Hepatocyte (in vitro differentiated cells): ENCODE measurements around the gene GFM1.

Experiments
- EZH2 ChIP-seq: fragments of 200-600 bp; sonication (generic); IDR thresholded peaks from 2 replicates; pipeline ENCODE4 v1.6.1; 2016; ENCODE audit warnings: antibody characterized with exemption, mild to moderate bottlenecking, borderline replicate concordance
- EZH2phosphoT487 ChIP-seq: fragments of 200-600 bp; sonication (generic); IDR thresholded peaks from one replicate; pipeline ENCODE4 v1.6.1; 2018; ENCODE audit warnings: antibody characterized with exemption, mild to moderate bottlenecking, low read depth, moderate library complexity; ENCODE audit not compliant: unreplicated experiment, severe bottlenecking
- TF ChIP-seq, protein P1 (sequence below): fragments of 200-600 bp; sonication (generic); IDR thresholded peaks from 2 replicates; pipeline ENCODE4 v1.5.1; 2016; ENCODE audit warnings: antibody characterized with exemption, mild to moderate bottlenecking; ENCODE audit not compliant: poor library complexity

DNA sequence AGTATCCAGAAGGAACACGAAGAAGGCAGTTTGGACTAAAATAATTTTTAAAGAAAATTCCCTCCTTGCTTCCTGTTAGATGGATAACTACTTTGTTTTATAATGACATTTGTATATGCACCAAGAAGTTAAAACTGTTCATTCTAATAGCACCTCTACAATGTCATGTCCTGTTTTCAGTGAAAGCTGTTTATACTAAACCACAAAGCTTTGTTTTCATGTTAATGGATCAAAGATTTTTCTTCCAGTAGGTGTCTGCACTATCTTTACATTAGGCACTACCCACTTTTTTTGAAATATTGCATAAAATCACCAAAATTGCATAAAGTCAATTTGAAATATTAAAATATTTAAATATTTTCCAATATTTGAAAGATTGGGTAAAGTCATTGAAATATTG, 77.8 kb downstream of the GFM1 start:
- TF ChIP-seq, protein P1, sequence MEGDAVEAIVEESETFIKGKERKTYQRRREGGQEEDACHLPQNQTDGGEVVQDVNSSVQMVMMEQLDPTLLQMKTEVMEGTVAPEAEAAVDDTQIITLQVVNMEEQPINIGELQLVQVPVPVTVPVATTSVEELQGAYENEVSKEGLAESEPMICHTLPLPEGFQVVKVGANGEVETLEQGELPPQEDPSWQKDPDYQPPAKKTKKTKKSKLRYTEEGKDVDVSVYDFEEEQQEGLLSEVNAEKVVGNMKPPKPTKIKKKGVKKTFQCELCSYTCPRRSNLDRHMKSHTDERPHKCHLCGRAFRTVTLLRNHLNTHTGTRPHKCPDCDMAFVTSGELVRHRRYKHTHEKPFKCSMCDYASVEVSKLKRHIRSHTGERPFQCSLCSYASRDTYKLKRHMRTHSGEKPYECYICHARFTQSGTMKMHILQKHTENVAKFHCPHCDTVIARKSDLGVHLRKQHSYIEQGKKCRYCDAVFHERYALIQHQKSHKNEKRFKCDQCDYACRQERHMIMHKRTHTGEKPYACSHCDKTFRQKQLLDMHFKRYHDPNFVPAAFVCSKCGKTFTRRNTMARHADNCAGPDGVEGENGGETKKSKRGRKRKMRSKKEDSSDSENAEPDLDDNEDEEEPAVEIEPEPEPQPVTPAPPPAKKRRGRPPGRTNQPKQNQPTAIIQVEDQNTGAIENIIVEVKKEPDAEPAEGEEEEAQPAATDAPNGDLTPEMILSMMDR = no peak
- TF ChIP-seq EZH2phosphoT487 (no peak), EZH2 (no peak)
